SK-N-MC (cell line): ENCODE data around the gene MED1.

Source experiments
- EZH2 ChIP-seq: fragments of 200-600 bp; sonication (generic); IDR thresholded peaks from one replicate; pipeline ENCODE4 v1.6.1; 2017; ENCODE audit warnings: antibody characterized with exemption
- POLR2AphosphoS5 ChIP-seq: IDR thresholded peaks from 2 replicates; pipeline ENCODE4 v1.6.1; 2012; ENCODE audit warnings: mild to moderate bottlenecking, low read depth, low read length, borderline replicate concordance

- TF ChIP-seq EZH2: no peak
- TF ChIP-seq POLR2AphosphoS5: no peak
Observed at GRCh38 chr17:39484178-39484577, 33.1 kb upstream of the MED1 start.
